ENCODE results near the gene COPB1.

COPB1 gene

DNA sequence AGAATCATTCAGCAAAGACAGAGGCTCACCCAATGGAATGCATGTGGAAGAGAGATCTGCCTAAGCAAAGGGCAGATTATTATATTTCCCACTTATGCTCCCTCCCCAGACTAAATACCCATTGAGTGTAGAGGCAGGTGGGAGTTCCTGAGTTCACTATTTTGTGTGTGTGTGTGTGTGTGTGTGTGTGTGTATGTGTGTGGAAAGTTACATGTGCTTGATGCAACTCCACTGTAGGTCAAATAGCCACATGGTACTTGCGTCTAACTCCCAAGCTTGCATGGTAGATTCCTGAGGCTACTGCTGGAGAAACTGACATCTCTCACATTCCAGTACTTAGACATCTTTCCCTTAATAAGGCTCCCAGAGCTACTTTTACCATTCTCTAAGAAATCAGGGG lies 3.4 kb upstream of the COPB1 start:
- no peak for DNase-seq (ENCODE audit: low read depth)

DNA sequence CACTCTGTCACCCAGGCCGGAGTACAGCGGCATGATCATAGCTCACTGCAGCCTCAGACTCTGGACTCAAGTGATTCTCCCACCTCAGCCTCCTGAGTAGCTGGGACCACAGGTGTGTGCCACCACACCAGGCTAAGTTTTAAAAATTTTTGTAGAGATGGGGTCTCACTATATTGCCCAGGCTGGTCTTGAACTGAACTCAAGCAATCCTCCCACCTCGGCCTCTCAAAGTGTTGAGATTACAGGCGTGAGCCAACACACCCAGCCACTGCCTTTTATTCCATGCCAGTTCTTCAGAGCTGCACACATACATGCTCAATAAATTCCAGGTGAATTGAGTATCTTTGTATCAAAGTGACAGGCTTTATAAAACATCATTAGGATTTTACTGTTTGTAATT lies 2.4 kb upstream of the COPB1 start:
- no peak for DNase-seq (ENCODE audit: low read depth)

DNA sequence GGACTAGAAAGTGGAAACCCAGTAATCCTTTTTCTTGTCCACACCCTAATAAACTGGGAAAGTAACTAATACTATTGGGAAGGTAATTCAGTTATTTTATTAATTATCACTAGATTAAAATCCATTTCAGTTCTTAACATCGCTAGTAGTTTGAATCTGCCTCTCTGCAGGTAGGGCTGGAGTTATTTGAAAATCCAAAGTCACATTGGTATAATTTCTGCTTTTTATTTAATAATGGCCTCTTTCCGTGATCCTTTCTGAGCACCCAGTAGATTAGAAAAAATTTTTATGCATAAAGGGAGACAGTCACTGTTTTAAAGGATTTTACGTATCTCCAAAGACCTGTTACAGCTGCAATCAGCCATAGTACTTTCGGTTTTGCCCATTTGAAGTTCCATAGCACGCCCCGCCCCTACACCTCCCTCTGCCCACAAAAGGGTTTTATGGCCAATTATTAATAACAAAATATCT lies 605 bp upstream of the COPB1 start:
- DNase-seq (ENCODE audit: low read depth) = peak; percentile 39

DNA sequence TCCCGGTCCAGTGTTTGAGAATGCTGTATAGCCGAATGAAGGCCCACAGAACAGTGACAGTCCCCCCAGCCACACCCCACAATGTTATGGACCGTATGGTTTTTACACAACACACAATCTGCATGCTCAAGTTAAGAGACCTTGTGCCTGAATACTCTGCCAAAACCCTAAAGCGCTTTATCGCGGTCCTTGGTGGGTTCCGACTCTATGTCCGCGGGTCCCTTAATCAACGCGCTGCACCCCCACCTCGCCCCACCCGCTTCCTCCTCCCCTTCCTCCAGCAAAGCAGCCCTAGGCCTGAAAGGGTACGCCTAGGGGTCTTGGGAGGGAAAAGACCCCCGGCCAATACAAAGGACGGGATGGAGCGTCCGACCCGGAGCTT lies 442 bp downstream of the COPB1 start:
- no peak for DNase-seq (ENCODE audit: low read depth)

DNA sequence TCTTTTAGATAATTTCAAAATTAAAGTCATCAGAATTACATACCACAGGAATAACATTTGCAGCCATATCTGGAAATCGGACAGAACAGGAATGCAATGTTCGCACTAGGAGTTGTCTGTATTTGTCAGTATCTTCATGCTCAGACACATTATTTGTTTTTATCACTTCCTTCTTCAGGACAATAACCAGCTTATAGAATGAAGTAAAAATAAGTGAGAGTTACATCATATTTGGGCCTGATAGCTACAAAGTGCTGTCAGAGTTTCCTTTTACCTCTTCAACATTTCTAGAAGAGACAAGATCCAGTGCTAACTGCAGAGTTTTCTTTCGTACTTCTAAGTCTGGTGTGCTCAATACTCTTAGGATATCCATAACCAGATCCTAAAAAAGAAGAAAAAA lies 18.9 kb downstream of the COPB1 start:
- DNase-seq (ENCODE audit: low read depth) = no peak

DNA sequence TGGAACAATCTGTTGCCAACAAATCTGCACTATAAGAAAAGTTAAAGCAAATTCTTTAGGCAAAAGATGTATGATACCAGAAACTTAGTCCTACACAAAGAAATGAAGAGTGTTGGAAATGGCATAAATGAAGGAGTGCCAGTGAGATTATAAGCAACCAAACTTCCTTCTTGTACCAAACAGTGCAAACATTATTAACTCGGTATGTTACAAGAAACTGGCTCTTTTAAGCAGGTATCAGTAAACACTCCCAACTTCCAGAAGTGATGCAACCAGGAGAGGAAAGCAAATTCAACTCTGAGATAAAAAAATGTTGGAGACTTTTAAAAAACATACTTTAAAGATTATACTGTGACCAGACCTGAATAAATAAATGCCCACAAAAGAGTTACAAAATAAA lies 28.5 kb downstream of the COPB1 start:
- DNase-seq (ENCODE audit: low read depth) = no peak

DNA sequence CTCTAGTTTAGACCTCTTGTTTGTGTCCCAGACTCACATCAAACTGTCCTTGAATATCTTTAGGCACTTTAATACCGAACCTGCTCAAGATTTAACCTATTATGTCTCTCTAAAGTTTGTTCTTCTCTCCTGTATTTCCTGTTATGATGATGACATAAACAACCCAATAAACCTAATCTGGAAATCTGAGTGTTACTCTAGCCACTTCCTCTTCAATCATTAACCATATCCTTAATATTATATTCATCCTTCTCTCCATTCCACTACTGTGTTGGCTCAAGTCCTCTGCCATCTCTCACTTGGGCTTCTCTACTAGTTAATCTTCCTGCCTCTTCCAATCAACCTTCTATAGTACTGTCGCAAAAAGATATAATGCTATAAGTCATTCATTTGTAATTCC lies 36.0 kb downstream of the COPB1 start:
- DNase-seq (ENCODE audit: low read depth) = no peak

DNA sequence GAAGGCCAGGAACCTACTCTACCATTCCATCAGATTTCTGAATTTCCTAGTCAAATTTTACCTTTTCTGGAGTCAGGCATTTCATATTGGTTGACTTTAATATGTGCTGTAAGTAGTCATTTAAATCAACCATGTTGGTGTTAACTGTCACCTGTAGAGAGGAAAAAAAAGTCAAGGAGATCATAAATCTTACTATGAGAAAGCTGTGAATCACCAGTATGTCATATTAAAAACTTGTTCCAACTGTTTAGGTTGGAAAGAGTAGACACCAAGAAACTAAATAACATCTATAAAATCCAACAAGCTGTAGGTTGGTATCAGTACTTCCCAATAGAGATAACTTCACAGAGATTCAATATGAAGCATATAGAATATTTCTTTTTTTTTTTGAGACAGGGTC lies 39.5 kb downstream of the COPB1 start:
- no peak for DNase-seq (ENCODE audit: low read depth)

DNA sequence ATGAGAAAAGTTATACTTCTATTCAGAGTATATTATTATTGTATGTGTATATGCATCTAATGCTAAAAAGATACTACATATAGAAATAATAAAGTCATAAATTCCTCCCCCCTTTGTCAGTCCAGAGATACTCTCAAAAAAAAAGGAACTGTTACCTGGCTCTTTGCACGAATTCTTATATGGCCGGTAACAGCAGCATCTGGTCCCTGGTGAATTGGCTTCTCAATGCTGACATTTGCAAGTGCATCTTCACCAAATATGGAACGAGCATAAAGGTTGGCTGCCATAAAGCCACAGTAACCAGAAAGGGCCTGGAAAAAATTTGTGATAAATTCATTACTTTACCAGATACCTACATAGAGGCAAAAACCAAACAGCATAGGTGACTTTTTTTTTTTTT lies 41.2 kb downstream of the COPB1 start:
- DNase-seq (ENCODE audit: low read depth) = no peak

DNA sequence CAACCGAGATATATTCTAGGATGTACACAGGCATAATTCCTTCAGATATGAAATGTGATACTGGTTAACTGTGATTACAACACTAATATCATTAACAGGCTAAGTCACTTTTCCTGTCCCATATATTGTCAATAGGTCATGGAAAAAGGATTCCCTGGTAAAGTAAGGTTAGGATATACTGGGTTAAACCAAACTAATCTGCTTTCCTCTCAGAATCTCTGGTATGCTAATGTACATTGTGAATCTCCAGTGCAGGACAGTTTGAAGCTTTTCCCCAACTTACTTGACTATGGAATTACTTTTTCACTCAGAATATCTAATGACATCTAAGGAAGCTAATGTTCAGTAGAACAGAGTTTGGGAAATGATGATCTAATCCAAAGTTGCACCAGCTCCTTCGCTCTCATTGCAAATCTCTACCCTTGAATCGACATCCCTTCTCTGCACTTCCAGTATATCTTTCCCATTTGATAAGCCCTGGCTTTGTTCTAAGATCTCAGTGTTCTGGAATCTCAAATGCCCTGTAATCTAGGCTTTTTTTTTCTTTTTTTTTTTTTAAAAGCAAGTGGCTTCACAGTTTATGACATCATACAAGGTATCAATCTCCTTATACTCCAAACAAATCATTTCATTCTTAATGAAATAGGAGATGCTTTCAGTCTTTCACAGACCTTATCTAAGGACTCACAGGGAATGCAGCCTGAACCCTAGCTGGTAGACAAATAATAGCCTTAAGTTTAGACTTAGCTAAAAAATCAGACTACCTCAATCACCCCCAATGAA lies 43.8 kb downstream of the COPB1 start:
- DNase-seq (ENCODE audit: low read depth) = no peak

DNA sequence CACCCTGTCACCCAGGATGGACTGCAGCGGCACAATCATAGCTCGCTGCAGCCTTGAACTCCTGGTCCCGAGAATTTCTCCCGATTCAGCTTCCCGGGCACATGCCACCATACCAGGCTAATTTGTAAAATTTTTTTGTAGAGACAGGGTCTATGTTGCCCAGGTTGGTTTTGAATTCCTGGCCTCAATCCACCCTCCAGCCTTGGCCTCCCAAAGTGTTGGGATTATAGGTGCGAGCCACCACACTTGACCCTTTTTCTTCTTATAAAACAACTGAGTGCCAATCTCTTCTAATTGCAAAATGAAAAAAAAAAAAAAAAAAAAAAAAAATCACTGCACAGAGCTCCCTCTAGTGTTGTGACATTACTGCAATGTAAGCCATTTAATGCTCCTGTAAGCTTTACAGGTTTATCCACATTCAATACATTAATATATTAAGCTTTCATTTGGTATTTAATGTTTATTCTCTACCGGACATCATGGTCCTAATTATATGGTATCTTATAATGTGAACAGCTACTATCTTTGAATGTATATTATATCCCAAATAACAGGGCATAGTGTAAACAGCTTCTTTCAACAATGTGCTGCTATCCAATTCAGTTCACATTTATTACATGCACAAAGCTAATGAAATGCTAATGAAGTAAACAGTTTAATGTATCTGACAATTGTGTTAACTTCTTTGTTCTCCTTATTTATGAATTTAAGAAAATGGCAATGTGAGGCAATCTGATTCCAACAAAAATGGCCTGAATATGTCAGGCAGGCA lies 44.6 kb downstream of the COPB1 start:
- peak; percentile 31 for DNase-seq (ENCODE audit: low read depth)

DNA sequence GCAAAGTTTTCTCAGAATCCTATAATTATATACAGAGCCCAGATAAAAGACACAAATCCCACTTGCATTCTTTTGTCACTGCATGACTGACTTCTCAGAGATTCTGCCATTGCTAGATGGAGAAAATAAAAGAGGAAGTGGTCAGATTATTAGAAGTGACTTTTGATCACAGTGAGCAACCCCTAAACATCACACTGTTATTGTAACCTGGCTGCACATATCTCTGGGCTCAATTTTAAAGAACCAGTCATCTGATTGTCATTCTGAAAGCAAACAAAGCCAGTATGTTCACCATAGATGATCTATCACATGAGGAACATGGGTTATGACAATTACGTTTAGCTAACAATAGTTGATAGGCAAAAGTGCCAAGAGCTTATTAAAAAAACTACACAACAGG lies 47.8 kb downstream of the COPB1 start:
- no peak for DNase-seq (ENCODE audit: low read depth)

DNA sequence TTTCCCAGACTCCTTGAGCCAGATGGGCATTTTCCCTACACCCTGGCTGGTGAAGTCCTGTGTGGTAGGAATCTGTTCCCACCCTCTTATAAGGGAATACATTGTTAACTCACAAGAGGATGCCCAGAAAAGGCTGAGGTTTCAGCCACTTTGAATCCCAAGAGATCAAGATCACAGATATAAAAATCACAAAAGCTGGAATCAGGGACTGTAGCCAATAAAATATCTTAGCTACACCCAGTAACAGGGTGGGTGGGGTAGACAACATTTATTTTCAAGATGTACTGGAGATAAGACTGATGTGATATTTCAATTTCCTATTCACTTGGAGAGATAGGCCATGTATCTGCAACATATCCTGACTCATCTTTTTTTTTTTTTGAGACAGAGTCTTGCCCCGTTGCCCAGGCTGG lies 50.3 kb downstream of the COPB1 start:
- peak; percentile 15 for DNase-seq (ENCODE audit: low read depth)

DNA sequence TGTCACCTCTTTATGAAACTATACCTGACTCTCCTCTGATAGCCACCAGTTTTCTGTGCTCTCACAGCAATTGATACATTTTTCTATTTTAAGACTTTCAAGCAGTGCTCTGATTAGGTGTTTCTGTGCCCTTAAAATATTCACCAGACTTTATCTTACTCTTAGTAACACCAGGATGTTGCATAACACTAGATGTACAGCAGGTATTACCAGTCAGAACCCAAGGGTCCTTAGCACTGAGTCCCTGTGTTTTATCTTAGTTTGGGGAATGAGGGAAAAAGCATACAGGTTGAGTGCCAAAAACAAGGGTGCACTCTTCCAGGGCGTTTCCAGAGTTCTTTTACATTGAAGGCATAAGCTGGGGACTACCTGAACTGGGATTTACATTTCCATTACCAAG lies 51.4 kb downstream of the COPB1 start:
- no peak for DNase-seq (ENCODE audit: low read depth)

DNA sequence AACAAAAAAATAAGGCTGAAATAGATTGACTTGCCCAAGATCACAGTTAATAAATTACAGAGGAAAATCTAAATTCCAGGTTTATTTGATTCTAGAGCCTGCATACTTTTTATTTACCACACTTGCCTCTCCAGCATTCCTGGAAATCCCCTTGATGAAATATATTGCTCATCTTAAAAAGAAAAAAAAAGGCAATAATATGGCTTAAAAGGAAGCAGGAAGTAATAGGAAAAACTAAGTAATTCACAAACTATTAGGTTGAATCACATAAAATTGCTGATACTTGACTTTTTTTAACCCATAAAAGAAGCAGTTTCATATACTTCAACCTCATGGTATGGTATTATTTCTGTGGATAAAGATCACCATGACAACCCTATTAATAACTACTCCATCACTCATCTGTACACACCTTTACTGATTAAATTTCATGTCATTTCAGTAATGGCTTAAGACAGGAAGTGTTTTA lies 52.9 kb downstream of the COPB1 start:
- DNase-seq (ENCODE audit: low read depth) = peak; percentile 46

DNA sequence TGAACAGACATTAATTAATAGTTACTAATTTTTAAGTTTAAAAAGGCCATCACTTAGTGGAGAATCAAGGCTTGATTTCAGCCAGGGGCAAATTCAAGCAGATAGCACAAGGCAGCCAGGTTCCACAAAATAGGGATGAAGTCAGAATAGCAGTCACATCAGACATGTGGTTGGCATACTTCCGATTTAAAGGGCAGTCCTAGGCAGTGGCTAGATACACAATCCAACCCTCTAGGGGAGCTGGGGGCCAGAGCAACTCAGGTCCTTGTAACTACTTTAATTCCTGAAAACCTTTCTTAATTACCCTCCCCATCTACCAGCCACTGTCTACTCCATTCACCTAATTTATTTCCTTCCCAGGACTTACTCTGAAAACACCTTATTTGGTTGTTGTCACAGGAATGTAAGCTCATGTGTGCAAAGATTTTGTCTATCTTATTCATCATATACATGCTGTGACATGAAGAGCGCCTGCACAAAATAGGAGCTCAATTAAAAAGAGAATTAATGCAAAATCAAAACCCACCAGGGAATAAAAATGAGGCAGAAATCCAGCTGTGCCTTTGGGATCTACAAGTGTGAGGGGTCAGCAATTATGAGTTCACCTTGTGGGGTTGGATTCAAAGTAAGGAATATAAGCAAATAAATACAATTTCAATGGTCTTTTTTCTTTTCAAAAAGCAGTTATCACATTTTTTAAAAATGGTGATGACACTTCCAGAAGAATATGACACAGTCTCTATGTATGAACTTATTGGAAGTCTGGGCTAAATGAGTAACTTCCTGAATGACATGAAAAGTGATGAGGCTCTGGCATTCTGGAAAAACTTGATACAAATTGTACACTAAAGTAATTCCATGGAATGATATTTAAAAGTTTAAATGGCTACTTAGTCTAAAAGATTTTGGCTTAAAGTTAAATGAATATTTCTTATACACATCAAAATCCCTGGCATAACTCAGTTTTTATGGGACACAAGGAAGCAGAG lies 53.8 kb downstream of the COPB1 start:
- DNase-seq (ENCODE audit: low read depth) = peak; percentile 51

DNA sequence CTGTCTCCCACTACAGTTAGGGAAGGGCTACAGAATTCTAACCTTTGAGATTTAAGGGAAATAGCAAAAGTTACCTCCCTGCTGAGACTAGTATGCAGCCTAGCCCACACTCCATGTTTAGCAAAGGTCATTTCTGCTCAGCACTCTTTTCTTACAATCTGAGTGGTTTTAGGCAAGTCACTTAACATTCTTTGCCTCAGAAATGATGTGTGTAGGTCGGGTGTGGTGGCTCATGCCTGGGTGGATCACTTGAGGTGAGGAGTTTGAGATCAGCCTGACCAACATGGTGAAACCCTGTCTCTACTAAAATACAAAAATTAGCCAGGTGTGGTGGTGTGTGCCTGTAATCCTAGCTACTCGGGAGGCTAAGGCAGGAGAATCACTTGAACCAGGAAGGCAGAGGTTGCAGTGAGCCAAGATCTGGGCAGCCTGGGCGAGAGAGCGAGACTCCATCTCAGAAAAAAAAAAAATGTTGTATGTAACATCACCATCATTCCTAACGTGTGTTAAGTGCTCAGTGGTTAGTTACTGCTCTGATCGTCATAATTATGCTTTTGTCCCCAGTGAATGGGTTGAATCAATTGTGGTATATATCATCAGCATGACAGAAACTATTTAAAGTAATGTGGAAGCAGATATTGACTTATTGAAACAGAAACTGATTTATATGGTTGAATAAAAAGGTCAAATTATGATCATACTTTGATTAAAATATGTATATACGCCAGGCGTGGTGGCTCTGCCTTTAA lies 55.0 kb downstream of the COPB1 start:
- no peak for DNase-seq (ENCODE audit: low read depth)

DNA sequence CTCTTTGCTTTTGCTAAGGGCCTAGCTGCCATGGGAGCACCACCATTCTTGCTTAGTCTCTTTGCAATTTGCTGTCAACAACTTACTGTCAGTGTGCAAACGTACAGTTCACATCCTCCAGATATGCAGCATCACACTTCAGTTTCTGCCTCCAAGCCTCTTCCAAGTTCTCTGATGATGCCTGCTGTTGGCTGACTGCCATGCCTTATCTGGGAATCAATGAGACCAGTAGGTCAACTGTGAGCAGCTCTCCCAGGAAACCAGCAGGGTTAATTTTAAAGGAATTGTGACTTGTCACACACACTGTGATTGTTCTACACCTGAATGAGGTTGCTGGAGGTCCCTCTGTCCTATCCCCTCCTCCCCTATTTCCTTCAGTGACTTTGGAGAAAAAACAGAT lies 56.0 kb downstream of the COPB1 start:
- peak; percentile 35 for DNase-seq (ENCODE audit: low read depth)

DNA sequence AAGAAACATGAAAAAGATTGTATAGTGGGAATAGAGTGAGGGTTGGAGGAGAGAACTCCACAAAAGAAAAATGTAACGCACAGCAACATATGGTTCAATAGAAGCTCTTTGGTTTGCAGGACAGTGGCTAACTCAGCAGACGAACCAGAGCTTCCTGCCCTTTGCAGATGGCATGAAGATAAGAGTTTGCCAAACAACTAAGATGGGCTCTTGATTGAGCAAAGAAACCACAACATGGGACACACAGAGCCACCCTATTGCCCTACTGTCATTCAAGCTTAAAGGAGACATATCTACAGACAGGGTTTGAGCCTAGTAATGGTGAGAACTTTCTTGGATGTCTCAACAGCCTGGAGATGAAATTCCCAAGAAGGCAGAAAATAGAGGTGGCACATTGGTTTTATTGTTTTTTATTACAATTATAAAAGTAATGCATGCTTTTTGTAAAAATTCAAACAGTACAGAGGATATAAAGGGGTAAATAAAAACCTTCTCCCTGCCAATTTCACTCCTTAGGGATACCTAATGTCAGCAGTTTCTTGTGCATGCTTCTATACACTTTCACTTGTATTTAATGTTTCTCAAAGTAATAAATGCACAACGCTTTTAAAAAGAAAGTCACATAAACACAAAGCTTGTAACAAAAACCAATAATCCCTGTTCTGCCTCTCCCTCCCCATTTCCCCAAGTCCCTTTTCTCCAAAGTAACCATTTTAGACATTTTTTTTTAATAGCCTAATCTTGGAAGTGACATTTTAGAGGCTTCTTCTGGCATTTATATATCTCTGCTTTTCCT lies 63.7 kb downstream of the COPB1 start:
- no peak for DNase-seq (ENCODE audit: low read depth)

DNA sequence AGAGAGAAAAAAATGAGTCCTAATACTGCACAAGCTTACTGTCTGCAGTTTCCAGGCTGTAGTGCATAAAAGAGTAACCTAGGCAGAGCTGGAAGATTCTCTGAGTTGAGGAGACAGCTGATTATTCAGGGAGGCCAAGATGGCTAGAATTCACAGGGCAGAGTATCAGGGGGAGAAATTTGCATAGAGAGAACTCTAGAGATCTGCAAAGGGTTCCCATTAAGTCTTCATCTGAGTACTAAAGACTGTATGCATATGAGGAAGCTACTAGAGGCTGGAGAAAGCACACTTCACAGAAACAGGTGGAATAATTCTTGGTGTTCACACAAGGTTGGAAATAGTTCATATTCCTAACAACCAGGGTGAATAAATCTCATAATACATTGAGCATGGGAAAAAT lies 74.0 kb downstream of the COPB1 start:
- no peak for DNase-seq (ENCODE audit: low read depth)

DNA sequence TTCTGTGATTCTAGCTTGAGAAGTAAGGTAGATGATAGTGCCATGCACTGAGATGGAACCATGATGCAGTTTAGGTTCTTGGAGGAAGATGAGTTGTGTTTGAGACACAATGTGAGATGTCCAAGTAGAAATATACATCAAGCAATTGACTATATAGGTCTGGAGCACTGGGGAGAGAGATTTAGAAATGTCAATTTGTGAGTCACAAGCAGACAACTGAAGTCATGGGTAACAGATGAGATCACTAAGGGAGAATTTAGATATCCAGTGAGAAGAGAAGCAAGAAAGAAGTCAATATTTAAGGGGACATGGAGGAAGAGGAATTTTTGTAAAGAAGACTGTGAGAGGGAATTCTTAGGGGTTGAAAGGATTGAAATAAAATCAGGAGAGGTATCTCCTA lies 75.5 kb downstream of the COPB1 start:
- DNase-seq (ENCODE audit: low read depth) = no peak

All from HS-5 (cell line).